GM12878 (cell line): ENCODE data around the gene ADH1A. TPM values are rescaled to one million over a fixed set of nuclear protein-coding genes. Genes with fewer than 3 reads are reported as not detected.
"Not testable (repeated sequence)": the region's sequence is repeated elsewhere in the genome, so short reads cannot be mapped to it uniquely, and the experiment has no call there.

Experiments
- ATAC-seq: fragments of 200-7000 bp; cut with Tn5 transposase; 3 replicates; pipeline ENCODE4 v1.9.1; 2020; ENCODE audit warnings: mild to moderate bottlenecking, moderate library complexity
- BruUV-seq: library from RNA; stranded (reverse); fragments of 400-500 nt; replicated peaks from 2 replicates; lab custom pipeline; 2021; lab: Mats Ljungman, UMichigan
- CTCF ChIA-PET: fragments of 300-600 bp; sonication (Branson Sonifier 250); formaldehyde crosslinking; extraction: SDS; loops from one replicate; lab custom pipeline; 2021; ENCODE audit warnings: inconsistent platforms; lab: Yijun Ruan, JAX
- POLR2A ChIA-PET: fragments of 350-600 bp; formaldehyde crosslinking; extraction: SDS; loops from one replicate; lab custom pipeline; 2021; ENCODE audit warnings: inconsistent platforms; lab: Charles Lee
- RAD21 ChIA-PET: fragments of 300-600 bp; sonication (Branson Sonifier 250); formaldehyde crosslinking; loops from one replicate; lab custom pipeline; 2023; ENCODE audit warnings: antibody characterized with exemption; ENCODE audit not compliant: unreplicated experiment; lab: Charles Lee
- SMC1A ChIA-PET: fragments of 300-600 bp; sonication (Branson Sonifier 250); formaldehyde crosslinking; loops from one replicate; lab custom pipeline; 2023; ENCODE audit not compliant: unreplicated experiment, uncharacterized antibody; lab: Charles Lee
- DNase-seq: peaks from one replicate; pipeline ENCODE4 v3.0.0-alpha.2; 2011; ENCODE audit warnings: low read depth, low spot score
- FAIRE-seq: peaks from 3 replicates; lab custom pipeline; 2011; peaks lifted over from hg19 to GRCh38; lab: Jason Lieb, UNC
- H2AFZ ChIP-seq: 2 replicates; pipeline ENCODE4 v1.6.0; 2011; ENCODE audit warnings: low read depth, low read length, control low read depth; ENCODE audit not compliant: control insufficient read depth
- H3K27ac ChIP-seq: 2 replicates; pipeline ENCODE4 v1.5.1; 2011; ENCODE audit warnings: control low read depth; ENCODE audit not compliant: control insufficient read depth, insufficient read depth
- H3K27me3 ChIP-seq, 2 experiments: replicated peaks in 1 of 2; 2 replicates each; pipeline versions ENCODE4 v1.6.0 to v1.6.1; 2011; ENCODE audit warnings: low read length in 1 of 2; ENCODE audit not compliant: control insufficient read depth in 2 of 2, insufficient read depth in 2 of 2
- H3K36me3 ChIP-seq, 2 experiments: 2 replicates each; pipeline ENCODE4 v1.5.1; 2011; ENCODE audit warnings: low read length in 1 of 2; ENCODE audit not compliant: control insufficient read depth in 2 of 2, insufficient read depth in 2 of 2
- H3K4me1 ChIP-seq: 2 replicates; pipeline ENCODE4 v1.6.1; 2011; ENCODE audit warnings: mild to moderate bottlenecking, low read length, moderate library complexity, mixed read lengths; ENCODE audit not compliant: control insufficient read depth, insufficient read depth
- H3K4me2 ChIP-seq: 2 replicates; pipeline ENCODE4 v1.6.0; 2011; ENCODE audit warnings: control low read depth; ENCODE audit not compliant: control insufficient read depth, insufficient read depth
- H3K4me3 ChIP-seq: fragments of 200-600 bp; sonication (generic); 2 replicates; pipeline ENCODE4 v1.5.1; 2016
- H3K79me2 ChIP-seq: 2 replicates; pipeline ENCODE4 v1.6.0; 2011; ENCODE audit warnings: low read length; ENCODE audit not compliant: control insufficient read depth, insufficient read depth
- H3K9ac ChIP-seq: 2 replicates; pipeline ENCODE4 v1.8.0; 2011; ENCODE audit warnings: low read length, control low read depth, mixed read lengths; ENCODE audit not compliant: control insufficient read depth, insufficient read depth
- H3K9me3 ChIP-seq: replicated peaks from 3 replicates; pipeline ENCODE4 v1.5.1; 2011; ENCODE audit warnings: mild to moderate bottlenecking, low read length; ENCODE audit not compliant: control insufficient read depth, insufficient read depth
- H4K20me1 ChIP-seq: 2 replicates; pipeline ENCODE4 v1.6.0; 2011; ENCODE audit not compliant: control insufficient read depth, insufficient read depth
- MTA2 ChIP-seq: fragments of 450-650 bp; IDR thresholded peaks from 2 replicates; pipeline ENCODE4 v1.6.1; 2016; ENCODE audit warnings: low read depth, mild to moderate bottlenecking, moderate library complexity
- POU2F2 ChIP-seq: IDR thresholded peaks from 3 replicates; pipeline ENCODE4 v1.6.1; 2011; ENCODE audit warnings: low read depth, mild to moderate bottlenecking, low read length, borderline replicate concordance
- WGBS: methylation state at CpG from one replicate; pipeline ENCODE4 v1.1.6; 2016; ENCODE audit warnings: low lambda C conversion rate; ENCODE audit not compliant: insufficient replicate concordance, insufficient coverage; ENCODE audit errors: missing lambda C conversion rate; 5-methylcytosine and 5-hydroxymethylcytosine counted together
- in situ Hi-C: fragments of 300-500 bp; cut with MboI; formaldehyde crosslinking; loops from 9 replicates; pipeline ENCODE4 v1.14.3; 2018; ENCODE audit warnings: mixed read lengths
- intact Hi-C: fragments of 100-400 bp; cut with micrococcal nuclease; formaldehyde crosslinking; loops from one replicate; pipeline ENCODE4 v1.14.2; 2022; ENCODE audit not compliant: unreplicated experiment
- polyA plus RNA-seq, 11 experiments: library from polyadenylated mRNA; depleted of rRNA in 4 of 11; unstranded in 6 of 11; stranded (reverse) in 5 of 11; fragments of >200 nt; fragmentation: Nextera tagmentation in 4 of 11; fragmentation: Illumina TruSeq in 1 of 11; extraction: Ambion mirVana in 4 of 11; extraction: Trizol in 1 of 11; gene quantifications; 1 replicate in 1 of 11; 2 replicates in 10 of 11; pipeline versions ENCODE4 v1.2.1 to v1.2.3, GENCODE V29; 2011 to 2016; ENCODE audit warnings: inconsistent platforms in 2 of 11, missing spikeins in 2 of 11, low read depth in 1 of 11
- total RNA-seq, 4 experiments: library from RNA; depleted of rRNA in 3 of 4; stranded (reverse); fragments of >200 nt in 3 of 4; fragmentation: Illumina TruSeq in 1 of 4; extraction: Trizol in 1 of 4; gene quantifications; 2 replicates each; pipeline versions ENCODE4 v1.2.1 to v1.2.3, GENCODE V29; 2013 to 2021
- TF ChIP-seq, protein P1 (sequence below): fragments of 450-650 bp; formaldehyde crosslinking; IDR thresholded peaks from 2 replicates; pipeline ENCODE4 v1.4.0; 2022; ENCODE audit warnings: mild to moderate bottlenecking, moderate library complexity

The ADH1A gene
- total and polyA plus RNA-seq, 10 of the 15 experiments (the other 5 are each of a cell fraction or from before 2014, with no cell fraction given), result not detected

DNA sequence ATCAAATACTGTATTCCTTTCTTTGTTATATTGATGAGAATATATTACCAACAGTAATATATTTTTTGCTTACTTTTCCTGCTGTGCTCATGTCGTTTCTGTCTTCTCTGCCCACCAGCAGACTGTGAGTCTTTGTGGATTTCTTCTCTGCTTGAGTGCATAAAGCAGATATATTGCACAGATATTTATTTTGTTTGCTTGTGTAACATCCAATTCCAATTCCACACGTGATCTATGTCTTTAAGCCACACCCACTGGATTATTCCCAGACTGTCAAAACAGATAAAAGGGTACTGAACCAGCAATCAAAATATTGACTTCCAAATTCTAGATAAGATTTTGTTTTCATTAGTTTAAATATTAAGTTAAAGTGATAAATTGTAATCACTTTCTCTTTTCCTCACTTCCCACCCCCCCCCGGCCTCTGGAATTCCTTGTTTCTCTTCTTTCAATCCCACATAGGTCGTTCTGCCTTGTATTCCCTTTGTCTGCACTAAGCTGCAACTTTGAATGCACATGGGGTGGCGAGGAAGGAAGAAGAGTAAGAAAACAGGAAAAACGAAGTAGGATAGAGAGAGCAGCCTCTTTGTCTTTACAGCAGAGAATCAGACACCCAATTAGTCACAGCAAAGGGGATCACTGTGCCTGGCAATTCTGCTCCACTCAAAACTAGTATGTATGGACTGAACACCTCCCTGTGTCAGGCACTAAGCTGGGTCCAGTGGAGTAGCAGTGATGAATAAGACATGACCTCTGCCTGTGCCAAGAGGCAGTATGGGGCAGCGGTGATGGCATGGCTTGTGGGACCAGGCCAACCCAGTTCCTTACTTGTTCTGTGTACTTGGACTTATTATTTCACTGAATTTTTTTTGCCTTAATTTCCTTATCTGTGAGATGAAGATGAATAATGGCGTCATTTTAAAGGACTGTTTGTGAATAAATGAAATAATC, 30.7 kb upstream of the ADH1A start, which contains the start of gene ADH1B (continued):
- TF ChIP-seq, protein P1, sequence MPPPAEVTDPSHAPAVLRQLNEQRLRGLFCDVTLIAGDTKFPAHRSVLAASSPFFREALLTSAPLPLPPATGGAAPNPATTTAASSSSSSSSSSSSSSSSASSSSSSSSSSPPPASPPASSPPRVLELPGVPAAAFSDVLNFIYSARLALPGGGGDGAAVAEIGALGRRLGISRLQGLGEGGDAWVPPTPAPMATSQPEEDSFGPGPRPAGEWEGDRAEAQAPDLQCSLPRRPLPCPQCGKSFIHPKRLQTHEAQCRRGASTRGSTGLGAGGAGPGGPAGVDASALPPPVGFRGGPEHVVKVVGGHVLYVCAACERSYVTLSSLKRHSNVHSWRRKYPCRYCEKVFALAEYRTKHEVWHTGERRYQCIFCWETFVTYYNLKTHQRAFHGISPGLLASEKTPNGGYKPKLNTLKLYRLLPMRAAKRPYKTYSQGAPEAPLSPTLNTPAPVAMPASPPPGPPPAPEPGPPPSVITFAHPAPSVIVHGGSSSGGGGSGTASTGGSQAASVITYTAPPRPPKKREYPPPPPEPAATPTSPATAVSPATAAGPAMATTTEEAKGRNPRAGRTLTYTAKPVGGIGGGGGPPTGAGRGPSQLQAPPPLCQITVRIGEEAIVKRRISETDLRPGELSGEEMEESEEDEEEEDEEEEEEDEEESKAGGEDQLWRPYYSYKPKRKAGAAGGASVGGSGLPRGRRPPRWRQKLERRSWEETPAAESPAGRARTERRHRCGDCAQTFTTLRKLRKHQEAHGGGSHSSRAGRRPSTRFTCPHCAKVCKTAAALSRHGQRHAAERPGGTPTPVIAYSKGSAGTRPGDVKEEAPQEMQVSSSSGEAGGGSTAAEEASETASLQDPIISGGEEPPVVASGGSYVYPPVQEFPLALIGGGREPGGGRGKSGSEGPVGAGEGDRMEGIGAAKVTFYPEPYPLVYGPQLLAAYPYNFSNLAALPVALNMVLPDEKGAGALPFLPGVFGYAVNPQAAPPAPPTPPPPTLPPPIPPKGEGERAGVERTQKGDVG (CRISPR knock-in tag), result no peak
- TF ChIP-seq POU2F2 (no peak), MTA2 (no peak)

DNA sequence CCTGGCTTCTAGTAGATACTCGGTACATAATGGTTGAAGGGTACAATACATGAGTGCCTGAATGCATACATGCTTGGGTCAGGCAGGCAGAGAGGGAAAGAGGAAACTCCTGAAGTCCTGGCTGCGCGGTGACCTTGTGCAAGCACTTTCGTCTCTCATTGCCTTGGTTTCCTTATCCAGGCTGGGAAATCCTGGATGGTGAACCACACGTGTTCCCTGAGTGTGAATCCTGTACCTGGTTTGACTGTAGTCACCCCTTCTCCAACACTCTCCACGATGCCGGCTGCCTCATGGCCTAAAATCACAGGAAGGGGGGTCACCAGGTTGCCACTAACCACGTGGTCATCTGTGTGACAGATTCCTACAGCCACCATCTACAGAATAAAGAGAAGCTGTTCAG, 27.0 kb upstream of the ADH1A start:
- POLR2A ChIA-PET, BruUV-seq, FAIRE-seq: not testable (repeated sequence)

More for the DNA sequence above, 27.0 kb upstream of the ADH1A start:
- in situ Hi-C loops, H4K20me1 ChIP-seq, ATAC-seq, H3K79me2 ChIP-seq, H3K36me3 ChIP-seq, H3K4me1 ChIP-seq, intact Hi-C loops, H3K4me3 ChIP-seq, H2AFZ ChIP-seq, H3K27me3 ChIP-seq, DNase-seq, CTCF ChIA-PET, H3K4me2 ChIP-seq, H3K9ac ChIP-seq, H3K9me3 ChIP-seq, SMC1A ChIA-PET, H3K27ac ChIP-seq, RAD21 ChIA-PET: not testable (repeated sequence)
- 35% methylated on average over 8 of the region's 8 CpGs for WGBS
